Right lobe of liver (tissue), 6 donors: Measurements from ENCODE around the gene AGO4. TPM values are rescaled to one million over a fixed set of nuclear protein-coding genes. Genes with fewer than 3 reads are reported as not detected.

Experiments
- ATAC-seq, 4 donors: fragments of 200-7000 bp; cut with Tn5 transposase; one replicate each; pipeline ENCODE4 v1.9.1; 2020; ENCODE audit warnings: mild to moderate bottlenecking in 4 of 4, moderate library complexity in 4 of 4
- DNase-seq, 3 donors: peaks; one replicate each; pipeline ENCODE4 v3.0.0-alpha.2; 2020
- H3K27ac ChIP-seq, 3 donors: fragments of 200-600 bp; one replicate each; pipeline ENCODE4 v1.8.0; 2022
- H3K27me3 ChIP-seq, 2 donors: fragments of 200-600 bp; one replicate each; pipeline ENCODE4 v1.8.0; 2022
- H3K36me3 ChIP-seq, 4 donors: fragments of 200-600 bp; sonication (generic) in 1 of 4; one replicate each; pipeline versions ENCODE4 v1.5.1 to v1.8.0; 2017 to 2022; ENCODE audit warnings: control low read depth in 1 of 4
- H3K4me1 ChIP-seq, 4 donors: fragments of 200-600 bp; sonication (generic) in 1 of 4; one replicate each; pipeline versions ENCODE4 v1.5.1 to v1.8.0; 2017 to 2022; ENCODE audit warnings: control low read depth in 1 of 4
- H3K4me3 ChIP-seq, 3 donors: fragments of 200-600 bp; one replicate each; pipeline ENCODE4 v1.8.0; 2022
- H3K9me3 ChIP-seq, 4 donors: fragments of 200-600 bp; sonication (generic) in 1 of 4; one replicate each; pipeline versions ENCODE4 v1.5.1 to v1.8.0; 2017 to 2022; ENCODE audit warnings: control low read depth in 1 of 4
- CTCF ChIP-seq, 4 donors: fragments of 200-600 bp in 3 of 4; fragments of 450-650 bp in 1 of 4; IDR thresholded peaks; one replicate each; pipeline versions ENCODE4 v1.5.1 to v1.8.0; 2016 to 2022; ENCODE audit warnings: antibody characterized with exemption in 4 of 4, mild to moderate bottlenecking in 2 of 4
- POLR2A ChIP-seq: fragments of 450-650 bp; IDR thresholded peaks from one replicate; pipeline ENCODE4 v1.6.1; 2017; ENCODE audit warnings: antibody characterized with exemption, mild to moderate bottlenecking
- WGBS: methylation state at CpG from one replicate; pipeline ENCODE4 v1.1.6; 2018; ENCODE audit warnings: low coverage, low lambda C conversion rate; ENCODE audit not compliant: insufficient coverage; ENCODE audit errors: missing lambda C conversion rate; 5-methylcytosine and 5-hydroxymethylcytosine counted together
- intact Hi-C, 2 donors: fragments of 100-400 bp; cut with DNase I; formaldehyde crosslinking; loops; one replicate each; pipeline versions ENCODE4 v1.11.2 to v1.14.1; 2022
- total RNA-seq, 6 experiments: library from RNA; depleted of rRNA in 2 of 6; stranded (reverse); fragments of >200 nt in 2 of 6; fragmentation: NEBNext Ultra II Directional in 3 of 6; extraction: Animal tissue kit (Norgen Biotek cat#: 25700) in 3 of 6; gene quantifications; one replicate each; pipeline versions ENCODE4 v1.1.0 to v1.2.4, GENCODE V29; 2016 to 2023
- donor health status: DM: no; HTN: yes; CAD: no.
- donor health status: DM: no; HTN: no; CAD: no.
- donor health status: DM: no; HTN: no; CAD: no.
- donor health status: DM: no; HTN: yes; CAD: no.
- donor health status: DM: no; HTN: yes; CAD: no.

Gene AGO4
- total RNA-seq, 6 experiments from 2014 or later = 6.5 to 10.4 (median 7.7) TPM

GRCh38 chr1:35834218-35834617, 26.4 kb downstream of the AGO4 start:
- Histone ChIP-seq H3K9me3 (no peaks in the 10 kb centered on the region), H3K36me3 (peaks cover 0 to 44% (median 7%) of the 10 kb centered on the region in 4 donors), H3K27ac (peak overlapping the region in 1 of 3 donors; percentile 66), H3K4me1 (peaks cover 0 to 23% (median 10%) of the 10 kb centered on the region in 4 donors), H3K4me3 (no peak overlapping the region), H3K27me3 (no peaks in the 10 kb centered on the region)
- ATAC-seq = peak in 1 of 4 donors; percentile 15
- no peak for DNase-seq
- TF ChIP-seq POLR2A = no peak
- no peak for TF ChIP-seq CTCF (IDR thresholded peaks at IDR 0.05)
- intact Hi-C loops = no loop called here
- WGBS = 93% methylated on average over 2 of the region's 2 CpGs

GRCh38 chr1:35835398-35835797, 27.6 kb downstream of the AGO4 start:
- TF ChIP-seq POLR2A = no peak
- TF ChIP-seq CTCF (IDR thresholded peaks at IDR 0.05) = no peak
- DNase-seq (no peak), ATAC-seq (no peak)
- intact Hi-C loops = no loop called here
- Histone ChIP-seq H3K4me1 (peaks cover 0 to 23% (median 10%) of the 10 kb centered on the region in 4 donors), H3K27me3 (no peaks in the 10 kb centered on the region), H3K27ac (no peak overlapping the region), H3K4me3 (no peak overlapping the region), H3K36me3 (peaks cover 0 to 53% (median 7%) of the 10 kb centered on the region in 4 donors), H3K9me3 (no peaks in the 10 kb centered on the region)
- 52% methylated on average over 2 of the region's 2 CpGs for WGBS

DNA sequence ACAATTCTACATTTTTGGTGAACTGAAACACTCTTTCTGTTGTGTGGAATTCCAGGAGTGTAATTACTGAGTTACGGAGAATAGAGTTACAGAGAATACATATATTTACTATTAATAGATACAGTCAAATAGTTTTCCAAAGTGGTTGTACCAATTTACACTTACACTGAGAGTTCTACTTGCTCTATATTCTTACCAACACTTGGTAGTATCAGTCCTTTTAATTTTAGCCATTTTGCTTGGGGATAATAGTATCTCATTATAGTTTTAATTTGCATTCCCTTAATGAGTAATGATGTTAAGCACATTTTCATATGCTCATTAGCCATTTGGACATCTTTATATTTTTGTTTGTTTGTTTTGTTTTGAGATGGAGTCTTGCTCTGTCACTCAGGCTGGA, 28.9 kb downstream of the AGO4 start:
- no peaks in the 10 kb centered on the region for H3K27me3 ChIP-seq
- H3K4me1 ChIP-seq = peaks cover 0 to 23% (median 10%) of the 10 kb centered on the region in 4 donors
- no peak overlapping the region for H3K27ac ChIP-seq
- WGBS = 69% methylated on average over 1 of the region's 1 CpG
- intact Hi-C loops = no loop called here
- no peaks in the 10 kb centered on the region for H3K9me3 ChIP-seq
- ATAC-seq (no peak), DNase-seq (no peak)
- TF ChIP-seq POLR2A (no peak), CTCF (IDR thresholded peaks at IDR 0.05) (no peak)
- no peak overlapping the region for H3K4me3 ChIP-seq
- peaks cover 0 to 52% (median 5%) of the 10 kb centered on the region in 4 donors for H3K36me3 ChIP-seq

DNA sequence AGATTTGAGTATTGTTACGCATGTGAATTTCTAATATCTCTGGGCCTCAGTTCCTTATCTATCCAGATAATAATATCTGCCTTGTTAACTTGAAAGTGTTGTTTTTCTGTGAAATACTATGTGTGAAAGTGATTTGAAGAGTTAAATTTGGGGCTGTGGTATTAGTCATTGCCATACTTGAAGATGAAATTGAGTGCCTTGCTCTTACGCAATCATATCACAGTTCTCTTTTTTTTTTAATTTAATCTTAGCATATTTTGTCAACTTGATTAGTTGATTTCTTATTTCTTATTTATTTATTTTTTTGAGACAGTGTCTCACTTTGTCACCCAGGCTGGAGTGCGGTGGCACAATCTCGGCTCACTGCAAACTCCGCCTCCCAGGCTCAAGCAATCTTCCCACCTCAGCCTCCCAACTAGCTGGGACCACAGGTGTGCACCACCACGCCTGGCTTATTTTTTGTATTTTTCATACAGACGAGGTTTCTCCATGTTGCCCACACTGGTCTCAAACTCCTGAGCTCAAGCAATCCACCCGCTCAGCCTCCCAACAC, 31.0 kb downstream of the AGO4 start:
- DNase-seq (no peak), ATAC-seq (no peak)
- TF ChIP-seq CTCF (IDR thresholded peaks at IDR 0.05) = no peak
- TF ChIP-seq POLR2A = no peak
- Histone ChIP-seq H3K9me3 (no peaks in the 10 kb centered on the region), H3K4me1 (peaks cover 0 to 10% (median 4%) of the 10 kb centered on the region in 4 donors), H3K36me3 (peaks cover 0 to 60% (median 6%) of the 10 kb centered on the region in 4 donors), H3K27ac (no peak overlapping the region), H3K27me3 (no peaks in the 10 kb centered on the region), H3K4me3 (no peak overlapping the region)
- WGBS = 91% methylated on average over 8 of the region's 8 CpGs
- intact Hi-C loops = no loop called here
